GM19238 (cell line): ENCODE results near the gene TSC2.
"Not testable (repeated sequence)": the region's sequence is repeated elsewhere in the genome, so short reads cannot be mapped to it uniquely, and the experiment has no call there.

Experiments used
- DNase-seq: peaks from one replicate; pipeline ENCODE4 v3.0.0; 2011; ENCODE audit warnings: low spot score; ENCODE audit not compliant: insufficient read length

Gene TSC2

DNA sequence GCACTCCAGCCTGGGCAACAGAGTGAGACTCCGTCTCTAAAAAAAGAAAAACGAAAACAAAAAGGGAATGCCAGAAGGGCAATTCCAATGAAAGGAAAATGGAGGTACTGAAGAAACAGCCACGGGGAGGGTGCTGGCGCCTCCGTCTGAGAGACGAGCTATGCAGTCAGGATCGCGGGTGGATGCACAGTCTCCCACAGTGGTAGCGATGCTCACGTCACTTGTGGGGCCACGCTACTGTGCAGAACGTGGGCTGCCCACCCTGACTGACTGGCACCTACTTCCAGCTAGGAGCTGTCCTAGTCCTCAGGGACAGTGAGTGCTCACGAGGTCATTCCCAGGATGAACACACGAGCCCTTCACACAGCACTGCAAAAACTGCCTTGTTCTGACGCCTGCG is 53.8 kb downstream of the TSC2 start:
- DNase-seq, result not testable (repeated sequence)

DNA sequence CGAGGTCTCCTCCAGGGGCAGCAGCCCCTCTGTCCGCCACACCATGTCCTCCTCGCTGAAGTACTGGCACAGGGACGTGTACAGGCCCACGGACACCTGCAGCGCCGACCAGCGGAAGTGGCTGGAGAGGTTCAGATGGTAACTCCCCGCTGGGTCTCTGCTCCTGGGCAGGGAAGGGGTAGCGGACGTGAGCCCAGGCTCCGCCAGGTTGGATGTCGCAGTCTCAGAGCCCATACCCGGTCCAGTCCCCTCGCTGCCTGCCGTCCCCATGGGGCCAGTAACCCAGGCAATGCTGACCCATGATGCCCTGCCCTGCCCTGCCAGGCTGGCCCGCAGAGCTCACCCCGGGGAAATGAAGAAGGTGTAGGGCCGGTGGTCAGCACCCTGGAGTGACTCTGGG is 54.7 kb downstream of the TSC2 start:
- no peak for DNase-seq

DNA sequence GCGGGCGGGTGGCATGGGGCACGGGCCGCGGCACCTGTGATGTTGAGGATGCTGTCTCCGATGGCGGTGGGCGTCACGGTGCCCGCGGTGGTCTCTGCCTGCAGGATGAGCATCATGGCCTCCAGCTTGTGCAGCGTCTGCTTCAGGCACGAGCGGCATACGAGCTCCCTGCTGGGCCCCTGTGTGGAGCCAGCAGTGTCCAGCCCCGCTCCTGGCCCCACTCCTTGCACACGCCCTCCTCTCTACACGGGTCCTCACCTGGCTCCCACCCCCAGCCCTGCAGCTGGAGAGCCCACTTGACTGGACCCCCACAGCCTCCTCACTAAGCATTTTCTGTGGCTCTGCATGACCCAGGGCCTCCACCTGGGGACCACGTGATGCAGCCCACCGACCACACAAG is 56.7 kb downstream of the TSC2 start:
- not testable (repeated sequence) for DNase-seq

DNA sequence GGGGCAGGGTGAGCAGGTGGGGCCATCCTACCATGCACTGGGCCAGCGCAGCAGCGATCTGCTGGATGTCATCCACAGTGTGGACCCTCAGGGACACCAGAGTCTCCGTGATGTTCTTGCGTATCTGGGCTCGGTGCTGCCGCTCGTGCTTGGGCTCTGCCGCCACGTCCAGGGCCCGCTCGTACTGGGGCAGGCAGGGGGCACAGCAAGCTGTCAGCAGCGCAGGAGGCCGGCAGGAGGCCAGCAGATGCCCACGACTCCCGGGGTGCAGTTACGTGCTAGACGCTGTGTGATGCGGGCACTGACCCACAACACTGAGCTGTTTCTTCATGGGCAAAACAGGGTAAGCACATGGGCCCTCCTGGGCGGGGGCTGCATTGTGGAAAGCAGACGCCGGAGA is 57.5 kb downstream of the TSC2 start:
- DNase-seq, result not testable (repeated sequence)

DNA sequence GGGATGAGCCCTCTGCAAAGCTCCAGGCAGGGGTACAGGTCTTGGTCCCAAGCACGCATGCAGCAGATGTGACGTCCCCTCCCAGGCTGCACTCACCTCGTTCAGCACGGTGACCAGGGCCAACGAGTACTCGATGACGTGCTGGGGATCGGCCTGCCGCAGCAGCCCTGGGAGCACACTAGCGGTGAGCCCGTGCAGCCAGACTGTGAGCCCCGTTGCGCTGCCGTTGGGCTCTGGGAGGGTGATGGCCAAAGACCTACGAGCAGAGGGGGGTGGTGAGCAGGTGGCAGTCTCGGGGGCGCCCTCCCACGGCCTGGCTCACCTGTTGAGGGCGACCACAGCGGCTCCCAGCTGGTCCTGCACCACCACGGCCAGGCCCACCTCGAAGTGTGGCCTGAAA is 58.0 kb downstream of the TSC2 start:
- DNase-seq, result not testable (repeated sequence)

DNA sequence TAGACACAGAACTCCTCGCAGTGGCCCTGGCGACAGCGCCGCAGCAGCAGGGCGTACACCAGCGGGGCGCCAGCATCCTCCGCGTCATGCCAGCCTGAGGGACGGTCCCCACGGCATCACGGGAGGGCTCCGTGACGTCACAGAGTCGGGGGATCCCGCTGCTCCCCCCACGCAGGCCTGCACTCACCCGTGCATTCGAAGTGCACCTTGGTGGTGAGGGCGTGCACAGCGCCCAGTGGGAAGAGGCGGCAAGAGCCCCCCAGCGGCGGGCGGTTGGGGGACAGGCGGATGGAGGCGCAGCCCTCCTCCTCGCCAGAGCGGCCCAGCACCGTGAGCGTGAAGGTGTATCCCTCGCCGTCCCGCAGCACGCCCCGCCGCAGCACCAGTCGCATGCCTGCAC is 58.4 kb downstream of the TSC2 start:
- not testable (repeated sequence) for DNase-seq

DNA sequence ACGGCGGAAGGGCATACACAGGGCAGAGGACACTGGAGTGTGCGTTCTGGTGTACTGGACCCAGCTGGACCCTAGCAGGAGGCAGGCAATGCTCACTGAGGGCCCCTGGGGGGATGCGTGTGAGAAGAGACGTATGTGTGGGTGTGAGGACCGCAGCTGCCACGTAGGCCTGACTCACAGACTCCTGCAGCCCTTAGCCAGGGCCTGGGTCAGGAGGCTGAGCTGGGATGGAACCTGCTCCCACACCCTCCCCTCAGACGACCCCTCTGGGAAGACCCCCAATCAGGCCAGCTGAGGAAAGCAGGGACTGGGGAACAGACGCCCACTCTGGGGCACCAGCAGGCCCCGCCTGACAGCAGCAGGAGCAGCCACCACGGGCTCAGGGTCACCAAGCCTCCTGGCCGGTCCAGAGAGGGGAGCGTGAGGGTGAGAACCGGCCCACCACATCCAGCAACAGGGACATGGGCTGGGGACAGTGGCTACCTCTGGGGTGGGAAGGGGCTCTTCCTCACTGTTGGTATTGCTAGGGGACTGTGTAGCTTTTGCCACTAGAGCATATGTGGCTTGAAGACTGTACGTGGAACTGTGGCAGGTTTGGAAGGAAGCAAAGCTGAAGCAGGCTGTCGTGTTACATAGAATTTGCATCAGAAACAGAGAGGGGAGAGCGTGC is 59.5 kb downstream of the TSC2 start:
- DNase-seq, result not testable (repeated sequence)

DNA sequence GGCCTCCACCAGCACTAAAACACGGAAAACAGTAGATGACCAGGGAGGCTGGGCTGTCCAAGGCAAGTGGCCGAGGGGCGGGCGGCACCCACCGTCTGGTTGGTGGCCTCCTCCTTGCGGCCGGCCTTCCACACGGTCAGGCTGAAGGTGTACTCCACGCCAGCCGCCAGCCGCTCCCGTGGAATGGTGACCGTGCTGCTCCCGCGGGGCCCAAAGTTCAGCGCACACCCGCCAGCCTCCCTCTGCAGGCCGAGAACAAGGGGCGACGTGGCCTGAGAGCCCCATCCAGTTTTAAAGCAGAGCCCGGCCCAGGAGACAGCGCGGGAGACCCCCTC is 60.0 kb downstream of the TSC2 start:
- not testable (repeated sequence) for DNase-seq

DNA sequence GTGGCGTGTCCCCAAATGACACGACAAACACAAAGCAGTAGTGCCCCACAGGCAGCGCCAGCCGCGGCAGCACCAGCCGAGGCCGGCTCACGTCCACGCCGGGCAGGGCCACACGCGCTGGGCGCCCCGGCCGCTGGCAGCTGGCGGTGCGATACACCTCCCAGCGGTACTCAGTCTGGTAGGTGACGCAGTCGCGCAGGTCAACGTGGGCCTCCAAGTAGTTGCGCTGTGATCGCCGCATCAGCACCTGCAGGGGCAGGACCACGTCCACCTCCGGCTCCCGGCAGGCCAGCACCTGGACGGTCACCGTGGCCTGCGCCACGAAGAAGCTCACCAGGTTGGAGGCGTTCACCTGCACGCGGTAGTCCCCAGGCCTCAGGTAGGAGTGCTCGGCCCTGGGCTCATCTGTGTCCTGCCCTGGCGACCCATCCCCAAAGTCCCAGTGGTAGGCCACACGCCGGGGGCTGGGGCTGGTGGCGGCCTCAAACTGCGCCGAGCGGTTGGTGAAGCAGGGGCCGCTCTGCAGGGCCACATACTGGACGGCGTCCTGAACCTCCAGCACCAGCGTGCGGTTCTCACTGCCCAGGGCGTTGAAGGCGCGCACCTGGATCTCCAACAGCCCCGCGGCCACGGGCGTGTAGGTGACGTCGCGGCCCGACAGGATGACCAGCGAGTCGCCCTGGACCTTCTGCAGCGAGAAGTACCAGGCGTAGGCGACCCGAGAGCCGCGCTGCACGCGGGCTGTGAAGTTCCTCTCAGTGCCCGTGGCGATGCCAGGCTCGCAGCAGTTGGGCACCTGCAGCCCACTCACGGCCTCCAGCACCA is 60.9 kb downstream of the TSC2 start:
- not testable (repeated sequence) for DNase-seq

DNA sequence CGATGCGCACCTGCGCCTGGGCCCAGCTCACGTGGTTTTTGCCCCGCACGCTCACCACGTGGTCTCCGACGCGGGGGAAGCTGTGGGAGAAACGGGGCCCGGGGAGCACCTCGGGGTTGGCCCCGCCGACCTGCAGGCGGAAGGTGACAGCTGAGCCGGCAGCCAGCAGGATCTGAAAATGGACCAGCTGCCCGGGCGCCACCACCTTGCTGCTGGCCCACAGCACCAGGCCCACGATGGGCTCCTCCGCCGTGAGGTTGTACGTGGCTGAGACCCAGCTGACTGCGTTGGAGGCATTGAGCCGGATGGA is 61.4 kb downstream of the TSC2 start:
- DNase-seq, result not testable (repeated sequence)

DNA sequence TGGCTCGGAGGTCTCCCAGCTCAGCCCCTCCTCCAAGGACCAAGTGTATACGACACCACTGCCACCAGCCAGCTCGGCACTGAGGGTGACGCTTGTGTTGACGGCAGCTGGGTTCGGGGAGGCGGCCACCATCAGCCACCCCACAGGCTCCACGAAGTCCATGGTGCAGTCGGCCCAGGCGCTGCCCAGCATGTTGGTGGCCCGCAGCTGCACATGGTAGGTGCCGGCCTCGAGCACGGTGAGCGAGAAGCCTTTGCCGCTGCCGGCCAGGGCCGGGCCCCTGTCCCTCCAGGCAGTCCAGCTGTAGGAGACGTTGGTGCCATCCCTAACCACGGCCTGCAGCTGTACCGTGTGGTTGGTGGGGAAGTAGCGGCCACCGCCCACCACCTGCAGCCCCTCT is 62.1 kb downstream of the TSC2 start:
- DNase-seq, result not testable (repeated sequence)

DNA sequence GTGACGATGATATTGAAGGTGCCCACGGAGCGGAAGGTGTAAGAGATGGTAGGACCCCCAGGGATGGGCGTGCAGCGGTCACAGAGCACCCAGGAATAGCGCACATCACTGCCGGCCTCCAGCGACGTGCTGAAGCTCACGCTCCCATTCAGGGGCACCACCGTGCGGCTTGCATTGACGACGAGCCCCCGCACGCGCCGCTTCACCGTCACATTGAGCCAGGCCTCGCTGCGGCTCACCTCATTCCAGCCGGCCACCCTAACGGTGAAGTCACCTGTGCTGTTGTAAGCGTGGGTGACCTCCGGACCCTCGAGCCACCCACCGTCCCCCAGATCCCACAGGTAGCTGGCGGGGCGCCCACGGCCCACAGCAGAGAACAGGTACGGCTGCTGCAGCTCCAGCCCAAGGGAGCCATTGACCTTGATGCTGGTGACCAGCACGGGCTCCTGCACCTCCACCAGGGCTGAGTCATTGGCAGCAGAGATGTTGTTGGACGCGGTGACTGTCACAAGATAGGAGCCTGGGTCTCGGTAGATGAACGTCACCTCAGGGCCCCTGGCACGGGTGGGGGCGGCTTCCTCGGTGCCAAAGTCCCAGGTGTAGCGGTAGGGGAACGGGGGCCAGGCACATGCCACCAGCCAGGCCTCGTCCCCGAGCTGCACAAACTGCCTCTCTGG is 62.7 kb downstream of the TSC2 start:
- DNase-seq, result not testable (repeated sequence)

DNA sequence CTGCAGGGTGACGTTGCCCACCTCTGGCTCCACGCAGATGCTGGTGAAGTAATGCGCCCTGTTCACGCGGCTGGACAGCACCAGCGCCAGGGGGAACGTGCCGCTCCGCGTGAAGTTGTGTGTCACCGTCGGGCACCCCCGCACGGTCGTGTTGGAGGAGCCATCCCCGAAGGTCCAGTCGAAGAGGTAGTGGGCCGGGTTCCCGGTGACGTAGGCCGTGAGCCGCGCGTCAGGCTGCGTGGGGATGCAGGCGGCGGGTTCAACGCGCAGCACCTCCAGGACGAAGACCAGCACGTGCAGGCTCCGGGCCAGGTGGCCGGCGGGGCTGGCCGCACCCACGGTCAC is 63.2 kb downstream of the TSC2 start:
- not testable (repeated sequence) for DNase-seq

DNA sequence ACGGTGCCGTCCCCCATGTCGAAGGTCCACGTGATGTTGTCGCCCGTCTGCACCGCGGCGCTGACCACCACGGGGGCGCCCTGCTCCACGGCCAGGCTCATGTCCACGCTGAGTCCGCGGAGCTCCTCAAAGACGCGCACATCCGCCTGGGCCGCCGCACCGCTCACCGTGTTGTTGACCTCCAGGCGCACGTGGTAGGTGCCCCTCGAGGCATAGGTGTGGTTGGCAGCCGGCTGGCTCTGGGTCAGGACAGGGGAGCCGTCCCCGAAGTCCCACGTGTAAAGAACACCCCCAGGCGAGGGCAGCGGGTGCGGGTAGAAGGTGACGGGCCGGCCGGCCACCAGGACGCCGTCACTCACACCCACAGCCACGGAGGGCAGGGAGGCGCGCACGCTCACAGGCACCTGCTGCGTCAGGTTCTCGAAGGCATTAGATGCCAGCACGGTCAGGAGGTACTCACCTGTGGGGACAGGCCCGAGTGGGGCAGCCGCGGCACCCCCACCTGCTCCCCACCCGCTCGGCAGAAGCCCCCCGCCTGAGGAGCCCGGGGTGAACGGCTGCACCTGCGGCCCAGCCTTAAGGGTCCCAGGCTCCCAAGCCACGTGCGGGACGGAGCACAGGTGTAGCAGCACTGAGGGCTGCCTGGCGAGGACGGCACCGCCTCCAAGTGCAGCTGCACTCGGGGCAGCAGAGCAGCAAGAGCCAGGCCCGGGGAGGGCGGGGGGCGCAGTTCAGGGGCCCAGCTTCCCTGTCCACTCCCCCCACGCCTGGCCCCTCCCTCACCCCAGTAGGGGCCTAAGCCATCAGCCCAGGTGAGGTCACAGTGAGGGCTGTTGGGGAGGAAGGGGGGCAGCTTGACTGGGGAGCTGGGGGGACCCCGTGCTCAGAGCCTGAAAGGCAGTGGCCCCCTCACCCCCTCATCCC is 63.9 kb downstream of the TSC2 start:
- not testable (repeated sequence) for DNase-seq

DNA sequence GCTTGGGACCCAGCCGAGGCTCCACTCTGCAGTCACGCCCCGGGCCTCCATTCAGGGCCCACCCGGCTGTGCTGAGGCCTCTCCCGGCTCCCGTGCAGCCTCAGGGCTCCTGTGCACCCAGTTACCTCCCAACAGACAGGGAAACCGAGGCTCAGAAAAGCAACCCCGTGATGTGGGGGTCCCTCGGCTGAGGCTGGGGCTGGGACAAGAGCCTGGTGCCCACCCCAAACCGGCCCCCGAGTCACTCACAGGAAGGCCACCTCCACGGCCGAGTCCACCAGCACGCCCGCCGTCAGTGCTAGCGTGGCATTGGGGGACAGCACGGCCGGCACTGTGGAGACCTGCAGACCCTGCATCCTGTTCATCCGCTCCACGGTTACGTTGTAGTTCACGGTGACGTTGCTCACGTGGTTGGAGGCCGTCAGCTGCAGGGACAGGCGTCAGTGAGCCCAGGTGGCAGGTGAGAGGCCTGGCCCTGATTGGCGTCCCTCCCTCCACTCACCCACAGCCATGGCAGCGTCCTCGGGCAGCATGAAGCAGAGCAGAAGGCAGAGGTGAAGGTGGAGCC is 64.8 kb downstream of the TSC2 start:
- not testable (repeated sequence) for DNase-seq

DNA sequence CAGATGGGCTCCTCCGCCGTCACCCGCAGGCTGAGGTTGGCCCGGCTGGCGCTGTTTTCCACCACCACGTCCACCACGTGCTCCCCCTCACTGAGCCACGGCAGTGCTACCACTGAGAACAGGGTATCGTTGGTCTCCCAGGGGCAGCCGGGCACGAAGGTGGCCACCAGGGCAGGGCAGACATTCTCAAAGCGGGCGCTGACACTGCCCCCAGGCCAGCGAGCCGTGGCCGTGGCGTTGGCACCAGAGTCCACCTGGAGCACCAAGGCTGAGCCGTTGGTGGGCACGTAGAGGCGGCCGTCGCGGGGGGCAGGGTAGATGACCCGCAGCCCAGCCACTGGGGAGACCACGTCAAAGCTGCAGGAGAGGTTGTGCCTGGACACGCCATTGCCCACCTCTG is 66.4 kb downstream of the TSC2 start:
- not testable (repeated sequence) for DNase-seq

DNA sequence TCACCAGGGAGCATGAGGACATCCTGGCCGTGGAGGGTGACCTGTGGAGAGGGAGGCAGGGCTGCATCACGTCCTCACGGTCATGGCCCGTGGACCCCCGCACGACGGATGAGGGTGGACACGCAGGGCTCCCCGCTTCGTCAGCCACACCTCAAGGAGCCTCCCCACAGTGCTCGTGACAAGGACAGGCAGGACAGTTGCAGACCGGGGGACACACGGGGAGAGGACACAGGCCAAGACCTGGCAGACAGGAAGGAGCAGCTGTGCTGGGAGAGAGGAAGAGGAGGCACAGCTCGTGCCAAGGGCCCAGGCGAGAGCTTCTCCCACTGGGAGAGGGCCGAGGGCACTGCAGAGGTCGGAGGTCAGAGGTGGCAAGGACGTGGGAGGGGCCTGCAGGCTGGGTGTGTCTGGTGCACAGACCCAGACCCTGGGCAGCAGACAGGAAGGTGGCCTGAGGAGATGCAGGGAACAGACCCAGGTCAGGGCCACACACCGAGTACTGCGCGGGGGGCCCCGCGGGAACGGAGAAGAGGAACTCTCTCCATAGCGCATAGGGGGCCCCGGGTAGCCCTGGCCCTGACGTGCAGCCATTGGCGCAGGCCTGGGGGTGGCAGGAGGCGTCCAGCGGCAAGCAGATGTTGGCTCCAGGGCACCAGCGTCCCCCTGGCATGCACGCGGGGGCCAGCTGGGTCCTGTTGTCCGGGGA is 67.3 kb downstream of the TSC2 start:
- not testable (repeated sequence) for DNase-seq

DNA sequence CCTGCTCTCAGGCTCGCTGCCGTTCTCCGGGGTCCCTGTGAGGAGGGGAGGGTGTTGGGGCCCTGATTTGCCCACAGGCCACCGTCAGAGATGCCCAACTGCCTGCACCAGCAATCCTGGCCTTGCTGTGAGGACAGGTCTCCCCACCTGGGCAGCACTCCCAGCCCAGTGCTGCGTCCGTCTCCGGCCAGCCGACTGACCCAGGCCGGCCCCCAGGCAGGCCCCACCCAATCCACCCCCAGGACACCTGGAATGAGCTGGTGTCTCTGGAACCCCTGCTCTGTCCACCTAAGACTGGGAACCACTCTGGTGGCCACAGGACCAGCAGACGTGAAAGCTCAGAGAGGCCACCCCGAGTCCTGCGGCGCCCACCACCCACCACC is 67.8 kb downstream of the TSC2 start:
- no peak for DNase-seq

DNA sequence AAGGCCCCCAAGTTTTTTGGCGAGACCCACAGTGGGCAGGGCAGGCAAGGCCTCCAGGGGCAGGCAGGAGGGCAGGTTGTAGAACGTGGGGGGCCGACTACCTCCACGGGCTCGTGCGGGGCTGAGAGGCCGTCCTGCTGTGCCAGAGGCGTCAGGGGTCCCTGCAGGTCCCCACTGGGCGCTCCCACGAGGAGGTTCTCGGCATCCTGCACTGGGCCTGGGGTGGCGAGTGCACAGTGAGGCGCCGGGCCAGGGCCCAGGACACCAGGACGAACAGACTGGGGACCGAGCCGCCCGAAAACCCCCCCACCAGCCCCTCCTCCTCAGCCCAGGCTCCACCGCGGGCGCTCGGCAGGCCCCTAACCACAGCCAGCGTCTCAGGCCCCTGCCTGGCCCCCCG is 68.6 kb downstream of the TSC2 start:
- not testable (repeated sequence) for DNase-seq

DNA sequence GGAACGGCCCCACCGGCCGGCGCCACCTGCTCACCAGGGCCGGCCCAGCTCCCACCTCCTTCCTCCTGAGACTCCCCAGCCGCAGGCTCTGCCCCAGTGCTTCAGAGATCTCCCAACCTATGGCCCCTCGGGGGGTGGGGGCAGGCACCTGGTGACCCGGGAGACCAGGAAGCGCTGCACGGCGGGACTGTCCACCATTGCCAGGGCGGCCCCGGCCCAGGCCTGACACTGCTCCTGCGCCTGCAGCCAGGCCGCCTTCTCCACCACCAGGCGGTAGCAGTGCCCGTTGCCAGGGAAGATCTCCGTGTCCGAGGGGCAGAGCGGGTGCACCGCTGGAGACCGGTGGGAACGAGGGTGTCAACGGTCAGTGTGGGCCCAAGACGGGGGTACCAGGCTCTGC is 69.6 kb downstream of the TSC2 start:
- not testable (repeated sequence) for DNase-seq
